Keratinocyte (primary cell): ENCODE results near the gene ID1. TPM values are rescaled to one million over a fixed set of nuclear protein-coding genes. Genes with fewer than 3 reads are reported as not detected.

ENCODE experiments used
- DNase-seq: peaks from one replicate; pipeline ENCODE4 v3.0.0-alpha.2; 2011; ENCODE audit warnings: low read depth, missing footprints, low spot score
- FAIRE-seq: peaks from 2 replicates; lab custom pipeline; 2011; peaks lifted over from hg19 to GRCh38; lab: Jason Lieb, UNC
- H2AFZ ChIP-seq: 2 replicates; pipeline ENCODE4 v1.6.0; 2012; ENCODE audit warnings: low read length, control low read depth, inconsistent platforms; ENCODE audit not compliant: control insufficient read depth
- H3K27ac ChIP-seq: 2 replicates; pipeline ENCODE4 v1.5.1; 2011; ENCODE audit warnings: low read length; ENCODE audit not compliant: control insufficient read depth, insufficient read depth
- H3K27me3 ChIP-seq: 3 replicates; pipeline ENCODE4 v1.6.0; 2011; ENCODE audit warnings: low read length; ENCODE audit not compliant: control insufficient read depth, insufficient read depth; ENCODE audit errors: extremely low read depth
- H3K36me3 ChIP-seq, 2 experiments: 2 replicates in 1 of 2; 3 replicates in 1 of 2; pipeline ENCODE4 v1.5.1; 2011; ENCODE audit warnings: low read length in 2 of 2, mild to moderate bottlenecking in 1 of 2; ENCODE audit not compliant: control insufficient read depth in 2 of 2, insufficient read depth in 2 of 2; ENCODE audit errors: extremely low read depth in 1 of 2
- H3K4me1 ChIP-seq: 3 replicates; pipeline ENCODE4 v1.5.1; 2011; ENCODE audit warnings: low read length; ENCODE audit not compliant: control insufficient read depth, insufficient read depth; ENCODE audit errors: extremely low read depth
- H3K4me2 ChIP-seq: 3 replicates; pipeline ENCODE4 v1.6.0; 2011; ENCODE audit warnings: low read depth, low read length; ENCODE audit not compliant: control insufficient read depth, insufficient read depth; ENCODE audit errors: extremely low read depth
- H3K4me3 ChIP-seq, 3 experiments: fragments of 200-600 bp in 1 of 3; sonication (generic) in 1 of 3; 2 replicates in 2 of 3; 3 replicates in 1 of 3; pipeline ENCODE4 v1.5.1; 2011 to 2016; ENCODE audit warnings: low read length in 3 of 3, mild to moderate bottlenecking in 3 of 3, control low read depth in 2 of 3, inconsistent platforms in 1 of 3, low read depth in 1 of 3, mixed read lengths in 1 of 3, mixed run types in 1 of 3, moderate library complexity in 1 of 3; ENCODE audit not compliant: control insufficient read depth in 2 of 3, insufficient read depth in 2 of 3; ENCODE audit errors: extremely low read depth in 1 of 3
- H3K79me2 ChIP-seq: 2 replicates; pipeline ENCODE4 v1.6.0; 2012; ENCODE audit warnings: low read length; ENCODE audit not compliant: control insufficient read depth, insufficient read depth
- H3K9ac ChIP-seq: 3 replicates; pipeline ENCODE4 v1.6.0; 2011; ENCODE audit warnings: low read length; ENCODE audit not compliant: control insufficient read depth, insufficient read depth; ENCODE audit errors: extremely low read depth
- H3K9me1 ChIP-seq: 3 replicates; pipeline ENCODE4 v1.6.0; 2011; ENCODE audit warnings: low read length; ENCODE audit not compliant: control insufficient read depth, insufficient read depth; ENCODE audit errors: extremely low read depth
- H3K9me3 ChIP-seq: 2 replicates; pipeline ENCODE4 v1.5.1; 2012; ENCODE audit warnings: low read depth, low read length; ENCODE audit not compliant: control insufficient read depth
- H4K20me1 ChIP-seq: 3 replicates; pipeline ENCODE4 v1.6.0; 2011; ENCODE audit warnings: low read length; ENCODE audit not compliant: control insufficient read depth, insufficient read depth; ENCODE audit errors: extremely low read depth
- EZH2 ChIP-seq: IDR thresholded peaks from one replicate; pipeline ENCODE4 v1.6.1; 2012; ENCODE audit warnings: inconsistent platforms, mild to moderate bottlenecking, low read length, moderate library complexity
- dilution Hi-C: fragments of 300-500 bp; cut with MboI; formaldehyde crosslinking; loops from one replicate; pipeline ENCODE4 v1.7.0; 2020; ENCODE audit warnings: low sequenced_read_pairs; ENCODE audit not compliant: extremely low pct_ligation_motif_present
- polyA plus RNA-seq, 5 experiments: library from polyadenylated mRNA; depleted of rRNA in 3 of 5; stranded (reverse) in 3 of 5; stranded (forward) in 1 of 5; unstranded in 1 of 5; fragments of >200 nt; gene quantifications; 1 replicate in 1 of 5; 2 replicates in 3 of 5; 3 replicates in 1 of 5; pipeline versions ENCODE4 v1.2.1 to v1.2.3, GENCODE V29; 2011 to 2012; ENCODE audit warnings: missing spikeins in 2 of 5, low read depth in 1 of 5, low replicate concordance in 1 of 5
- TF ChIP-seq, protein P1 (sequence below), 3 experiments: IDR thresholded peaks in 1 of 3; conservative IDR thresholded peaks in 1 of 3; optimal IDR thresholded peaks in 1 of 3; 2 replicates in 2 of 3; 3 replicates in 1 of 3; pipeline versions ENCODE3 to v1.5.1; 2011; ENCODE audit warnings: low read length in 3 of 3, mild to moderate bottlenecking in 3 of 3, moderate library complexity in 2 of 3, control low read depth in 1 of 3, inconsistent platforms in 1 of 3; ENCODE audit not compliant: insufficient read depth in 2 of 3; ENCODE audit errors: extremely low read depth in 1 of 3

ID1 gene
- polyA plus RNA-seq, 1 donor (not counting 4 experiments of a cell fraction or from before 2014, with no cell fraction given): 24.4 TPM

DNA sequence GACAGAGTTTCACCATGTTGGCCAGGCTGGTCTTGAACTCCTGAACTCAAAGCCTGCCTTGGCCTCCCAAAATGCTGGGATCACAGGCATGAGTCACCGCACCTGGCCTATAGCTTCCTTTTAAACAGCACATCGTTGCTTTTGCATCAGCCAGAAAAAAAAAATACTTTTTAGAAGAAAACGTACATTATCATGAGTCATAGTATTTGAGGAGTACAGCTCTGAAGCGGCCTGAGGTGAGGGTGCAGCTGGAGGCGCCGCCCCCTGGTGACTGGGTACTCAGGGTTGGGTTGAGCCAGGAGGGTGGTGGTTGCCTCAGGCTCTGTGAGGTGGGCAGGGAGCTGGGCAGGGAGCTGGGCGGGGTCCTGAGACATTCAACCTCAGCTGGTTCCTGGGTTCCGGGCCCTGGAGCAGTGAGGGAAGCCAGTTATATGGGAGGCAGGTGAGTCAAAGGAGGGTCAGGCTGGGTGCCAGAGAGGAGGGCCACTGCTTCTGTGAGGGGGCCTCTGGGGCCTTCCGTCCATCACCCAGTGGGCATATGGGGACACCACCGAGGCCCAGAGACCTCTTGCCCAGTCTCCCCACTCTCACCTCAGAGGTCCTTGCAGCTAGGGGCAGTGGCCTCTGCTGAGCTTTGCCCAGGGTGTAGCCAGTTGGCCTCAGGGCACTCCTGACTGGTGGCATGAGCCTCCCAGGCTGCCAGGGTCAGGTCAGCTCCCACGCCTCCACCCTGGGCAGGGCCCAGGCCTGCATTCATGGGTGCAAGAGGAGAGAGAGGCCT lies 11.7 kb upstream of the ID1 start:
- FAIRE-seq (no peak), DNase-seq (peak; percentile 99)
- no peaks in the 10 kb centered on the region for H3K9me3 ChIP-seq
- no peaks in the 10 kb centered on the region for H4K20me1 ChIP-seq
- H3K36me3 ChIP-seq: no peaks in the 10 kb centered on the region
- TF ChIP-seq EZH2: no peak
- TF ChIP-seq, protein P1, sequence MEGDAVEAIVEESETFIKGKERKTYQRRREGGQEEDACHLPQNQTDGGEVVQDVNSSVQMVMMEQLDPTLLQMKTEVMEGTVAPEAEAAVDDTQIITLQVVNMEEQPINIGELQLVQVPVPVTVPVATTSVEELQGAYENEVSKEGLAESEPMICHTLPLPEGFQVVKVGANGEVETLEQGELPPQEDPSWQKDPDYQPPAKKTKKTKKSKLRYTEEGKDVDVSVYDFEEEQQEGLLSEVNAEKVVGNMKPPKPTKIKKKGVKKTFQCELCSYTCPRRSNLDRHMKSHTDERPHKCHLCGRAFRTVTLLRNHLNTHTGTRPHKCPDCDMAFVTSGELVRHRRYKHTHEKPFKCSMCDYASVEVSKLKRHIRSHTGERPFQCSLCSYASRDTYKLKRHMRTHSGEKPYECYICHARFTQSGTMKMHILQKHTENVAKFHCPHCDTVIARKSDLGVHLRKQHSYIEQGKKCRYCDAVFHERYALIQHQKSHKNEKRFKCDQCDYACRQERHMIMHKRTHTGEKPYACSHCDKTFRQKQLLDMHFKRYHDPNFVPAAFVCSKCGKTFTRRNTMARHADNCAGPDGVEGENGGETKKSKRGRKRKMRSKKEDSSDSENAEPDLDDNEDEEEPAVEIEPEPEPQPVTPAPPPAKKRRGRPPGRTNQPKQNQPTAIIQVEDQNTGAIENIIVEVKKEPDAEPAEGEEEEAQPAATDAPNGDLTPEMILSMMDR (optimal IDR thresholded peaks at IDR 0.05 in 1 of 3, IDR thresholded peaks at IDR 0.05 in 1 of 3, conservative IDR thresholded peaks at IDR 0.05 in 1 of 3; ENCODE audit: extremely low read depth in 1 of 3, insufficient read depth in 2 of 3, low read length in 3 of 3): no peak
- dilution Hi-C loops: no loop called here
- H3K27me3 ChIP-seq: no peaks in the 10 kb centered on the region
- no peak overlapping the region for H2AFZ ChIP-seq
- H3K27ac ChIP-seq: peak overlapping the region; percentile 76
- H3K9me1 ChIP-seq: peaks cover 2% of the 10 kb centered on the region
- H3K4me3 ChIP-seq: no peak overlapping the region
- H3K4me2 ChIP-seq: peak overlapping the region; percentile 62
- no peaks in the 10 kb centered on the region for H3K79me2 ChIP-seq
- H3K4me1 ChIP-seq: peaks cover 29% of the 10 kb centered on the region
- peak overlapping the region; percentile 56 for H3K9ac ChIP-seq

DNA sequence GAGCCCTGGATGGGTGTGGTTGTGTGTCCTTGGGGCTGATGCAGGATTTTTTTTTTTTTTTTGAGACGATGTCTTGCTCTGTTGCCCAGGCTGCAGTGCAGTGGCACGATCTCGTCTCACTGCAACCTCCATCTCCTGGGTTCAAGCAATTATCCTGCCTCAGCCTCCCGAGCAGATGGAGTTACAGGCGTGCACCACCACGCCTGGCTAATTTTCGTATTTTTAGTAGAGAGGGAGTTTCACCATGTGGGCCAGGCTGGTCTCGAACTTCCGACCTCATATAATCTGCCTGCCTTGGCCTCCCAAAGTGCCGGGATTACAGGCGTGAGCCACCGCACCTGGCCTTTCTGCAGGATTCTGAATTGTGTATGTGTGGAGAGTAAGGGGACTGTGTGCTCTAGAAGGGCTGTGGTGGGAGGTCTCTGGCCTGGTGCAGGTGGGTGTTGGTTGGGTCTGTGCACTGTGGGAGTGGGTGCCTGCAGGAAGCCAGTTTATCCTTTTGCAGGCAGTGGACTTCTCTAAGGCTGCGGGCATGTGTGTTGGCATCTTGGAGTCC lies 11.0 kb upstream of the ID1 start:
- no peak for FAIRE-seq
- DNase-seq: no peak
- H3K4me2 ChIP-seq: peak overlapping the region; percentile 62
- no peak overlapping the region for H2AFZ ChIP-seq
- H3K9ac ChIP-seq: peak overlapping the region; percentile 56
- no peaks in the 10 kb centered on the region for H3K36me3 ChIP-seq
- H3K4me1 ChIP-seq: peaks cover 29% of the 10 kb centered on the region
- no peaks in the 10 kb centered on the region for H4K20me1 ChIP-seq
- peak overlapping the region; percentile 76 for H3K27ac ChIP-seq
- H3K9me3 ChIP-seq: no peaks in the 10 kb centered on the region
- H3K27me3 ChIP-seq: no peaks in the 10 kb centered on the region
- H3K79me2 ChIP-seq: no peaks in the 10 kb centered on the region
- TF ChIP-seq EZH2: no peak
- TF ChIP-seq, protein P1 (optimal IDR thresholded peaks at IDR 0.05 in 1 of 3, IDR thresholded peaks at IDR 0.05 in 1 of 3, conservative IDR thresholded peaks at IDR 0.05 in 1 of 3; ENCODE audit: extremely low read depth in 1 of 3, insufficient read depth in 2 of 3, low read length in 3 of 3): no peak
- peaks cover 2% of the 10 kb centered on the region for H3K9me1 ChIP-seq
- H3K4me3 ChIP-seq: no peak overlapping the region
- dilution Hi-C loops: no loop called here
